H4 (cell line): Measurements from ENCODE around the gene GPR162. TPM values are rescaled to one million over a fixed set of nuclear protein-coding genes. Genes with fewer than 3 reads are reported as not detected.

Experiments
- DNase-seq: peaks from one replicate; pipeline ENCODE4 v3.0.0-alpha.2; 2015; ENCODE audit warnings: low spot score
- total RNA-seq: library from RNA; depleted of rRNA; stranded (reverse); fragments of >200 nt; shearing (Covaris generic); gene quantifications from 2 replicates; pipeline ENCODE4 v1.2.3, GENCODE V29; 2014

The GPR162 gene
- total RNA-seq, 1 experiment from 2014 or later, result 8.5 TPM

DNA sequence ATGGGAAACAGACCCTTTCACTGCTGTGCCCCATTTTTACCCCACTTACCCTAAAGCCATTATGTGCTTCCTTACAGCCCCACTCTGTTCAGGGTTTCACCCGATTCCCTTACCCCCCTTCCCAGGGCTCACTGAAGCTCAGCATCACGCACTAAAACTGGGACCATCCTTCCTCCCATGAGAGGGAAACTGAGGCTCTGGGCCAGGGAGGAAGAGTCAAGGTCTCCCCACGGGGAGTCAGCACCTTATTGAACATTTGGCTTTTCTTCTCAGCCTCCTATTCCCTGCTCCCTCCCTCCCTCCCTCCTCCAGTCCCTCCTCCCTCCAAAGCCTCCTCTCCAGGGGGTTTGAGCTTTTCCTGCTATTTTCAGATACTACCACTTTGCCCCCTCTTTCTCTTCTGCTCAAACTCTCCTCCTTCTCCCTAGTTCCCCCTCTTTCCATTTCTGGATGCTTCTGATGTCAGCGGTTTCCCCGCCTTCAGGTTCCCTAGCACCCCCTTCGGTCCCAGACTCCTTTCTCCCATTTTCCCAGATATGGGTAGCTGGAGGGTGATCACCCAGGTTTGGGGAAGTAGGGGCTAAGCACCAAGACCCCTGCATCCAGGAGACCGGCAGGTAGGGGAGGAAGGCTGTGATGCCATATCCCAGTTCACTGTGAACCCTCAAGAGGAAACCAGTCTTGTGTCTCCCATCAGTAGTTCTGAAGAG lies 960 bp downstream of the GPR162 start:
- DNase-seq, result no peak

DNA sequence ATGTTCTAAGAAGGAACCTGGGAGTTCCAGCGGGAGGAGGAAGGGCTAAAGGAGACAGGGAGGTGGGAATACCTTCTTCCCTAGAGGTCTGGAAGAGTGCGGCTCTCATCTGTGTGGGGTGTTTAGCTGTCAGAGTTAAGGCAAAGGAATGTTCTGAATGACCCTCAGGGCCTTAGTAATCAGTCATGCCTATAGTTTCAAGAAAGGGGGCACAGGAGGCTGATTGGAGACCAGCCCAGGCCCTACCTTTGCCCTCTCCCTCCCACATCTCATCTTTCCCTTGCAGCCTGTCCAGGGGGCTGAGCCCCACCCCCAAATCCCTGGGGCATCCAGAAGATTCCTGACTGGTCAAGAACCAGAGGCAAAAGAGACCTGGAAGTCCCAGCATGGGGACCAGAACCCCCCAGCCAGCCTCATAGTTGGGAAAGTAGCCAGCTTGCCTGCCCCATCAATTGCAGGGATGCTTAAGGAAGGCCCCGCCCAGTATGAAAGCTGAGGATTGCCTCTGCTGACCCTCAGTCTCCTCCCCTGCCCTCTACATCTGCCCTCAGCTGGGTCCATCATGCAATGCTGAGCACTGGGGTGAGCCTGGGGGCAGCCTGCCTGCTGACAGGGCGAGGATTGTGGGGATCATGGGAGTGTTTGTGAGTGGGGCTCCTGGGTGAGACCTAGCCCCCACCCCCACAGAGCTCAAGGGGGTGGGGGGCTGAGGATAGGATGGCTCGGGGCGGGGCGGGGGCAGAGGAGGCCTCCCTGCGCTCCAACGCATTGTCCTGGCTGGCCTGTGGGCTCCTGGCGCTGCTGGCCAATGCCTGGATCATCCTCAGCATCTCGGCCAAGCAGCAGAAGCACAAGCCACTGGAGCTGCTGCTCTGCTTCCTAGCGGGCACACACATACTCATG lies 1.8 kb downstream of the GPR162 start:
- no peak for DNase-seq

DNA sequence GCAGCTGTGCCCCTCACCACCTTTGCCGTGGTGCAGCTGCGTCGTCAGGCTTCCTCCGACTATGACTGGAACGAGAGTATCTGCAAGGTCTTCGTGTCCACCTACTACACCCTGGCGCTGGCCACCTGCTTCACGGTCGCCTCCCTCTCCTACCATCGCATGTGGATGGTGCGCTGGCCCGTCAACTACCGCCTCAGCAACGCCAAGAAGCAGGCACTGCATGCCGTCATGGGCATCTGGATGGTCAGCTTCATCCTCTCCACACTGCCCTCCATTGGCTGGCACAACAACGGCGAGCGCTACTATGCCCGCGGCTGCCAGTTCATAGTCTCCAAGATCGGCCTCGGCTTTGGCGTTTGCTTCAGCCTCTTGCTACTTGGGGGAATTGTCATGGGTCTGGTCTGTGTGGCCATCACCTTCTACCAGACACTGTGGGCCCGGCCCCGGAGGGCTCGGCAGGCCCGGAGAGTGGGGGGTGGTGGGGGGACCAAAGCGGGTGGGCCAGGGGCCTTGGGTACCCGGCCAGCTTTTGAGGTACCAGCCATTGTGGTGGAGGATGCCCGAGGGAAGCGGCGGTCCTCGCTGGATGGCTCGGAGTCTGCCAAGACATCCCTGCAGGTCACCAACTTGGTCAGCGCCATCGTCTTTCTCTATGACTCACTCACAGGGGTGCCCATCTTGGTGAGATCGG lies 2.6 kb downstream of the GPR162 start:
- no peak for DNase-seq

DNA sequence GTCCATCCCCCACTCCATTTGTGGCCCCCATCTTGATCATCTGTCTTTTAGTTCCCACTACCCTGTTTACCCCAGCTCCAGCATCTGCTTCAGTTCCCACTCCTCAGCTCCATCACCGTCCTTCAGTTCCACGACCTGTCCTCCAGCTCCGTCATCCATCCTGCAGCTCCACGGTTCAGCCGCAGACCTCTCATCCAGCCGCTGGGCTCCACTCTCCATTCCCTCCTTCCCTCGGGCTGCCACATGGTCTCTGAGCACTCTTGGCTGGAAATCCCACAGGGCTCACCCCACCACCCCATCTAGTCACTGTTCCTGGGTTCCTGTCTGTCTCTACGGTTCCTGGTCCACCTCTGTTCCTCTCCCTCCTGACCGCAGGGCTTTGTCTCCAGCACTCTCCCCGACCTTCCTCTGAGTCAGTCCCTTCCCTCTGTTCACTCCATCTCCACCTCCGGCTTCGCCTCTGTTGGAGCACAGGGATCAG lies 3.3 kb downstream of the GPR162 start:
- DNase-seq, result no peak

DNA sequence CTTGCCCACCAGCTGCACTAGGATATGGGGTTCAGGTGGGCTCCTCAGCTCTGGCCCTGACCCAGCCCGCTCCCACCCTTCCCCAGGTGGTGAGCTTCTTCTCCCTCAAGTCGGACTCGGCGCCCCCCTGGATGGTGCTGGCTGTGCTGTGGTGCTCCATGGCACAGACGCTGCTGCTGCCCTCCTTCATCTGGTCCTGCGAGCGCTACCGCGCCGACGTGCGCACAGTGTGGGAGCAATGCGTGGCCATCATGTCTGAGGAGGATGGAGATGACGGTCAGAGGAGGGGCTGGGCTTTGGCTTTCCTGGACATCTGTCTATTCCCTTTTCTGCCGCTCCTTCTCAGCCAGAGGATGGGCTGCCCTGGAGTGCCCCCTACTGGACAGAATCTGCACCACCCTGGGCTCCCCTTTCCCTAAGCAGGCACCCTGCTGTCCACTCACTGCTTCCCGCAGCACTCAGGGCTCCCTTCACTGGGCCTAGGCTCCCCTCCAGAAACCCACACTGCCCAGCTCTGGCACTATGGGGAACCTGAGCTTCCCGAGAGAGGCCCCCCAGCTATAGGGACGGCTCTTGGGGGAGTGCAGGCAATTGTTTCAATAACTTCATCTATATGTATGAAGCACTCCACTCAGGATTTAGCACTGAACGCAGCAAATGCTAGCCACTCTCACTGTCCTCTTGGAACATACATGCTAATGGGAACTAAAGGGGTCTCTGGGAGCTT lies 3.9 kb downstream of the GPR162 start:
- DNase-seq, result peak; percentile 70

DNA sequence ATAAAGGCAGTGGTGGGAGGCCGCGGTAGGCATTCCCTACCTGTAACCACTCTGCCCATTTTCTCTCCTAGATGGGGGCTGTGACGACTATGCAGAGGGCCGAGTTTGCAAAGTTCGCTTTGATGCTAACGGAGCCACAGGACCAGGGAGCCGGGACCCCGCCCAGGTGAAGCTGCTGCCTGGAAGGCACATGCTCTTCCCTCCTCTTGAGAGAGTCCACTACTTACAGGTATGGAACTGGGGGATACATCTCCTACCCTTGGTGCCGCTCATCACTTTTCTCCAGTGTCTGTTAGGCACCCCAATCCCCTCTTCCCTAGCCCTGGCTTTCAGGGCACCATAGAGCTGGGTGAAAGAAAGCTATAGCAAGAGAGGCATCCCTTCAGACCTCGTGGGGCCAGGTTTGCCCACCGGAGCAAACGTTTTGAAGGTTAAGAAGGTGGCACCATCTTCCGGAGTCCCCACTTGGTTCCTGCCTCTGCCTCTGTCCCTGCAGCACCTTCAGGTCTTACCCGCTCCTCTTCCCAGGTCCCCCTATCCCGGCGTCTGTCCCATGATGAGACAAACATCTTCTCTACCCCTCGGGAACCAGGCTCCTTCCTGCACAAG lies 4.6 kb downstream of the GPR162 start:
- no peak for DNase-seq

DNA sequence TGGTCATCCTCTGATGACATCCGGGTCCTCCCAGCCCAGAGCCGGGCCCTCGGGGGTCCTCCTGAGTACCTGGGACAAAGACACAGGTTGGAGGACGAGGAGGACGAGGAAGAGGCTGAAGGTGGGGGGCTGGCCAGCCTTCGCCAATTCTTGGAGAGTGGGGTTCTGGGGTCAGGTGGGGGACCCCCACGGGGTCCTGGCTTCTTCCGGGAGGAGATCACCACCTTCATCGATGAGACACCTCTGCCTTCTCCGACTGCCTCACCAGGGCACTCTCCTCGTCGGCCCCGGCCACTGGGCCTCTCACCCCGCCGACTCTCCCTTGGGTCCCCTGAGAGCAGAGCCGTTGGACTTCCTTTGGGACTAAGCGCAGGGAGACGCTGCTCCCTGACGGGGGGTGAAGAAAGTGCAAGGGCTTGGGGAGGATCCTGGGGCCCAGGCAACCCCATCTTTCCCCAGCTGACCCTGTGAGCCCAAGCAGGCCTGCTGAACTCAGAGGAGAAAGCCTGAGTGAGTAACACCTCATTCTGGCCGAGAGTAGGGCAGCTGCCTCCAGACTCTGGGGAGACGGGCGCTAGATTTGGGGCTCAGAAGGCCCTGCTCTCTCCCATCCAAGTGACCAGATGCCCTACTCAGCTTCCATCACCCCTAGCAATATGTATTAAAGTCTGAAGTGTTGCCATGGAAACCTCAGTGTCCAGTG lies 5.3 kb downstream of the GPR162 start:
- DNase-seq, result no peak

DNA sequence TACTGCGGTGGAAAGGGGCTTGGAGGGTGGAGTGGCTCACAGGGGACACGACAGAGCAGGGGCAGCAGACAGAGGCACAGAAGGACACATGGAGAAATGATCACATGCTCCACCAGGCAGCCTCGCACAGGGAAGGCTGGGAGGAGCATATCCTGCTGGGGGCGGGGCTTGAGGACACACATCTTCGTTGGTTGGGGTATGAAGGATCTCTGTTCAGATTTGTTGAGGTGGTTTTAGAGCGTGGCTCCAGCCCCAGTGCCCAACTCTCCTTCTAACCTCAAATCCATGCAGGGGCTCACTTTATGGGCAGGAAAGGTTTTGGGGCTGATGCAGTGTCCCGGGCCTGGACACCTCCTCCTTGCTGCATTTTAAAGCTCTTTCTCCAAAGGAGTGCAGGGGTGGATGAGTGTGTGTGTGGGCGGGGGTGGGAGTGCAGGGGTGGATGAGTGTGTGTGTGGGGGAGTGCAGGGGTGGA lies 5.9 kb downstream of the GPR162 start:
- peak; percentile 88 for DNase-seq

DNA sequence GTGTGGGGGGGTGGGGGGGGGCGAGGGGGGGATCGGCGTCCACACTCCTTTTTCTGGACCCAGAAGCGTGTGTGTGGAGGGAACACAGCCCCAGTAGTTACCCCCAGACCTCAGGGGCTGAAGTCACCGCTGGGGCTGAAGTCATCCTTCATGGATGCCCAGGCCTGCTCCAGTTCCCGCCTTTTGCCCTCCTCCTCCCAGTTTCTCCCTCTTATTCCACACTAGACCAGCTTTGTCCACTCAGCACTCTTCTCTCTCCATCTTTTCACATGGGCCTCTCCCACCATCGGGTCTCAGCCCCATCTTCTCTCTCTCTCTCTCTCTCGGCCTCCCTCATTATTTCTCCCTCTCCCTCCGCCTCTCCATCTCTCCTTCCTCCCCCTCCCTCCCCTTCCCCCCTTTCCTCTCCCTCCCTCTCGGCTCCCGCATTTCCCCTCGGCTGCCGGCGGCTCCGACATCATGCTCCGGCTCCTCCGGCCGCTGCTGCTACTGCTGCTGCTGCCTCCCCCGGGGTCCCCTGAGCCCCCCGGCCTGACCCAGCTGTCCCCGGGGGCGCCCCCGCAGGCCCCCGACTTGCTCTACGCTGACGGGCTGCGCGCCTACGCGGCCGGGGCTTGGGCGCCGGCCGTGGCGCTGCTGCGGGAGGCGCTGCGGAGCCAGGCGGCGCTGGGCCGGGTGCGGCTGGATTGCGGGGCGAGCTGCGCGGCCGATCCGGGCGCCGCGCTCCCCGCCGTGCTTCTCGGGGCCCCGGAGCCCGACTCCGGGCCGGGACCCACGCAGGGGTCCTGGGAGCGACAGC lies 6.6 kb downstream of the GPR162 start, which contains the start of gene P3H3:
Gene P3H3, plus strand, starts transcription at position 426 of the 799 bp plus-strand sequence. Its CDS starts 34 bp downstream, at position 460.
- peak; percentile 53 for DNase-seq

DNA sequence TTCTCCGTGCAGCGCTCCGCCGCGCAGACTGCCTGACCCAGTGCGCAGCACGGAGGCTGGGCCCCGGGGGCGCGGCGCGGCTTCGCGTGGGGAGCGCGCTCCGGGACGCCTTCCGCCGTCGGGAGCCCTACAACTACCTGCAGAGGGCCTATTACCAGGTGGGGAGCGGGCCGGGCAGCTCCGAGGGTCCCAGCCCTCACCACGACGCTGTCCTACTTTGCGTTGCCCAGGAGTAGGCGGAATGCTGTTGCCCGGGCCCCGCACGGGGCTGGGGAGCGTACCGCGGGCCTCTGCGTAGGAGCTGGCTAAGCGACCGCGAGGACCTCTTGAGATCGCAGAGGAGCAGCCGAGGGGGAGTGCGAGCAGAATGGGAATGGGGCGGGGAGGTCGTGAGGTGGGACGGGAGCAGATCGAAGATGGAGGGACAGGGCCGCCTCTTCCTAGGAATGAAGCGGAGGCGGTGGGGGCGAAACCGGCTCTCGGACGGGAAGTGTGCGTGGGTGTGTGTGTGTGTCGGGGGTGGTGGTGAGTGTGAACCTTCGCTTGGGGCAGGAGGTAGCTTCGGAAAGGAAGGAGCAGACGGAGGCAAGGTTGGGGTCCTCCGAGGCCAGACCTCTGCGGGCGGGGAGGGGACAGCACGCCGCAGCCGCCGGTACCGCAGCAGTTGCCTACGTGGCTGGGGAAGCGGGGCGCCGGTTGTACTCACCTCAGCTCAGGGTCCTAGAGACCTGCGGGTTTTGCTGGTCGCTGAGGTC lies 7.3 kb downstream of the GPR162 start:
- no peak for DNase-seq

DNA sequence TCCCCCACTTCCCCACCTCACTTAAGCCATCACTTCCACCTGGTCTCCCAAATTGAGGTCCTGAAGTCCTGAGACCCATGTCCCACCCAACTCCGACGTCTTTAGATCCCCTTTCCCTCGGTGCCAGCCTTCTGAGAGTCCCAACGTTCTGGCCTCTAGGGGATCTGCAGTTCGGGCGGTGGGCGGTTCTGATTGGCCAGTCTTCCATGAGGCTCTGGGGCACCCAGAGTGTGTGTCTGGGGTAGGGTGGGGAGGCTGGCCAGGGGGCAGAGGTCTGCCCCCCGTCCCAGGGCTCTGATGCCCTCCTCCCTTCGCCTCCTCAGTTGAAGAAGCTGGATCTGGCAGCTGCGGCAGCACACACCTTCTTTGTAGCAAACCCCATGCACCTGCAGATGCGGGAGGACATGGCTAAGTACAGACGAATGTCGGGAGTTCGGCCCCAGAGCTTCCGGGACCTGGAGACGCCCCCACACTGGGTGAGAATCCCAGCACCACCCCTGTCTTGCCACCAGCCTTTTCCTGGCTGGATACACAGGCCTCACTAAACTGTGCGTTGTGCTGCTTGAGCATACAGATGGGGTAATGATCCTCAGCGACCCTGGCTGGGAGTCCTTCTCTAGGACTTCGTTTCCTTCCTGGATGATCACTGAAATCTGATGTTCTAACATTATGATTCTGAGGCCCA lies 8.1 kb downstream of the GPR162 start:
- no peak for DNase-seq

DNA sequence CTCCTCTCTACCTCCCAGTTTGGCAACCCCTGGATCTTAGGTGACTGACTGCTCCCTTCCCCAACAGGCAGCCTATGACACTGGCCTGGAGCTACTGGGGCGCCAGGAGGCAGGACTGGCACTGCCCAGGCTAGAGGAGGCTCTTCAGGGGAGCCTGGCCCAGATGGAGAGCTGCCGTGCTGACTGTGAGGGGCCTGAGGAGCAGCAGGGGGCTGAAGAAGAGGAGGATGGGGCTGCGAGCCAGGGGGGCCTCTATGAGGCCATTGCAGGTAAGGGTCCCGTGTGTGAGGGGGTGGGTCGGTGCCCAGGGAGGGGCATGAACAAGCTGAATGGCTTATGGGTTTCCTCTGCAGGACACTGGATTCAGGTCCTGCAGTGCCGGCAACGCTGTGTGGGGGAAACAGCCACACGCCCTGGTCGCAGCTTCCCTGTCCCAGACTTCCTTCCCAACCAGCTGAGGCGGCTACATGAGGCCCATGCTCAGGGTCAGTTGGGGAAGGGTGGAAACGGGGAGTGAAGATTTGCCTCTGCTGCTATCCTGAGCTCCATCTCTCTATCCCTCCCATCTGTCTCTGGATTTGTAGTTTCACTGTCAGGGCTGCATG lies 8.8 kb downstream of the GPR162 start:
- DNase-seq, result no peak

DNA sequence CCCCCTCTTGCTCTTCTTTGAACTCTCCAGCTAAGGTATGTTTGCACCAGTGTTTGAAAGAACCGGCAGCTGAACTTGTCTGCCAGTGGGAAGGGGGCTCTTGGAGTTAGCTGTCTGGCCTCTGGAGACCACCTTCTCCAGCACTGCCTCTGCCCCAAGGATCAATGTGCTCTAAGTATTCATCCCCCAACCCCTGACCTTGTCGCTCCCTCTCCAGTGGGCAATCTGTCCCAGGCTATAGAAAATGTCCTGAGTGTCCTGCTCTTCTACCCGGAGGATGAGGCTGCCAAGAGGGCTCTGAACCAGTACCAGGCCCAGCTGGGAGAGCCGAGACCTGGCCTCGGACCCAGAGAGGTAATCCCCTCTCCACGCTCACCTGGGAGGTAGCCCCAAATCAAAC lies 9.4 kb downstream of the GPR162 start:
- DNase-seq, result no peak

DNA sequence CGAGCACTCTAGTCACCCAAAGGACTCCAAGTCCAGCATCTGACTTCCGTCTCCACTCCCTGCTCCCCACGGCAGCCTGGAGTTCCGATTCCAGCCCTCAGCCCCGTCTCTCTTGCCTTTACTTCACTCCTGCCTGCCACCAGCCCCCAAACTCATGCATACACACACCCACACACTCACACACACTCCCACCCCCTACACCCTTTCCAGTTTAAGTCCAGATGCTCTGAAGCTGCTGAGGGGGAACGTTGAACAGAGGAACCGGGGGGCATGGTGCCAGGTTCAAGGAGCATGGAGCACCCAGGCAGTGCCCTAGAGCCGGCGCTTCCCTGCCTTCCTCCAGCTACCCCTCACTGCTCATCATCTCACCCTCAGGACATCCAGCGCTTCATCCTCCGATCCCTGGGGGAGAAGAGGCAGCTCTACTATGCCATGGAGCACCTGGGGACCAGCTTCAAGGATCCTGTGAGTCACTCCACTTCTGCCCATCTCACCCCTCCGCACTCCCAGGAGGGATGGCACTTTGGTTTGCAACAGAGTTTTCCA lies 9.9 kb downstream of the GPR162 start:
- DNase-seq, result no peak

DNA sequence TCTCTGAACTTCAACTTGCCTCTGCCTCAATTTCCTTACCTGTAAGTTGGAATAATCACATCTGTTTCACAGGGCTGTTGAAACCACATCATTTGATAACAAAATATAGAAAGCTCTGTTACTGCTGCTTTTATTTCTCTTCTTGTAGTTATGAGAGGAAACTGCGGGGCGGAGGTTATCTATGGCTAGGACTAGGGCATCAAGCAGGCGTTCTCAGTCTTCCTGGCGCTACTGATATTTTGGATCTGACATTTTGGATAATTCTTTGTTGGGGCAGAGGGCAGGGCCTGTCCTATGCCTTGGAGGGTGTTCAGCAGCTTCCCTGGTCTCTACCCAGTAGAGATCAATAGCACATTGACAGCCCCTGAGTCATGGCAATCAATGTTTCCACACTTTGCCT lies 10.5 kb downstream of the GPR162 start:
- no peak for DNase-seq

DNA sequence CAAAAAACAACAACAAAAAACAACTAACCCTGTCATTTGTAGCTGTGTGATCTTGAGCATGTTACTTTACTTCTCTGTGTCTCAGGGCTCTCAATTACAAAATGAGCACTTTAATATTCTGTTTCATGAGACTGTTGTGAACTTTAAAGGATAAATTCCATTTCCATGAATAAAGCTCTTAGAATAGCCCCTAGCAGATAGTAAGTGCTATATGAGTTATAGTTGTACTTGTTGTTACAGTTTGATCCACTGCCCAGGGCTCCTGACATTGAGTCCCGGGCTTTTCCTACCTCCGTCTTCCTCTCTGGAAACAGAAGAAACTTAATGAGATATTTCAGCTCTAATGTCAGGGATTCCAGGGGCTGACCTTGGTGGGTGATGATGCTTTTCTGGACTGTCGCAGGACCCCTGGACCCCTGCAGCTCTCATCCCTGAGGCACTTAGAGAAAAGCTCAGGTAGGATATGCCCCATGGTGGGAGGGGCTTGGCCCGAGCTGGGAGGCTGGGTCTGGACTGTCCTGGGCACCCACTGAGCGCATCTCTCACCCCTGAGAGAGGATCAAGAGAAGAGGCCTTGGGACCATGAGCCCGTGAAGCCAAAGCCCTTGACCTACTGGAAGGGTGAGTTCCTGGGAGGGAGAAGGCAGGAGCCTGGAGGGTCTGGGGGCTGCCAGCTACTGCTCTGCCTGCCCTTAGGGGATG lies 11.7 kb downstream of the GPR162 start:
- DNase-seq, result no peak

DNA sequence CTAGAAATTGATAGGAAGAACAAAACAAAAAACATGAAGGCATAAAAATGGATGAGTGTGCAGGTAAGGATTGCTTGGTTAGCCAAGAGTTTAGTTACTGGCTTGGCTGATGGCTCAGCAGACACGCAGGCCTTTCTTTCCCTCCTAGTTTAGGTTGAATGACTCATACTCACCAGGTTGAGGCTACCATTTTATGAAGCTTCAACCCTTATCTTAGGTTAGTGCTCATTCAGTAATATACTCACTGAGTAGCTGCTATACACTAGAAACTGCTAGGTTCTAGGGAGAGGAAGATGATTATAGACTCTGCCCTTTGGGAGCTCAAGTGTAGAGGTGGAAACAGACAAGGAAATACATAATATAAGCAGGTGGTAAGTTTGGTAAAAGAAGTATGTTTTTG lies 12.6 kb downstream of the GPR162 start:
- DNase-seq, result no peak
